K562 (cell line): Measurements from ENCODE around the gene ATRNL1. TPM values are rescaled to one million over a fixed set of nuclear protein-coding genes. Genes with fewer than 3 reads are reported as not detected.

ENCODE experiments used
- ATAC-seq: fragments of 200-7000 bp; cut with Tn5 transposase; 3 replicates; pipeline ENCODE4 v1.9.1; 2020; ENCODE audit warnings: moderate library complexity
- BruUV-seq: library from RNA; stranded (reverse); fragments of 400-500 nt; replicated peaks from 2 replicates; lab custom pipeline; 2021; lab: Mats Ljungman, UMichigan
- CTCF ChIA-PET: fragments of 300-600 bp; formaldehyde crosslinking; extraction: SDS; loops from one replicate; lab custom pipeline; 2021; ENCODE audit warnings: low intra/inter-chr PET ratio; lab: Yijun Ruan, JAX
- POLR2A ChIA-PET: fragments of 300-600, 350-650 bp; sonication (Branson Sonifier 250); formaldehyde crosslinking; extraction: SDS; loops from one replicate; lab custom pipeline; 2021; ENCODE audit warnings: antibody characterized with exemption, inconsistent platforms; lab: Yijun Ruan, JAX
- DNase-seq, 4 experiments: peaks; one replicate each; pipeline versions ENCODE4 v3.0.0 to v3.0.0-alpha.2; 2011 to 2018; ENCODE audit warnings: low spot score in 3 of 4, mixed read lengths in 3 of 4; ENCODE audit errors: extremely low read depth in 1 of 4
- FAIRE-seq: peaks from 2 replicates; lab custom pipeline; 2011; peaks lifted over from hg19 to GRCh38; lab: Jason Lieb, UNC
- H2AFZ ChIP-seq: 2 replicates; pipeline ENCODE4 v1.6.0; 2011; ENCODE audit warnings: low read depth, low read length, control low read depth, inconsistent platforms
- H3K27ac ChIP-seq: fragments of 200-600 bp; 3 replicates; pipeline ENCODE4 v1.8.0; 2011; ENCODE audit warnings: low read depth, mild to moderate bottlenecking, control low read depth, inconsistent platforms, low read length, moderate library complexity, mixed read lengths; ENCODE audit errors: extremely low read depth
- H3K27me3 ChIP-seq, 2 experiments: fragments of 300-600 bp in 1 of 2; 2 replicates in 1 of 2; 3 replicates in 1 of 2; pipeline versions ENCODE4 v1.6.0 to v1.8.0; 2011; ENCODE audit warnings: inconsistent platforms in 2 of 2, low read length in 2 of 2, mild to moderate bottlenecking in 1 of 2, mixed read lengths in 1 of 2, moderate library complexity in 1 of 2; ENCODE audit not compliant: control insufficient read depth in 2 of 2, insufficient read depth in 2 of 2
- H3K36me3 ChIP-seq: fragments of 300-600 bp; 3 replicates; pipeline ENCODE4 v1.8.0; 2011; ENCODE audit warnings: mild to moderate bottlenecking, low read length, inconsistent platforms; ENCODE audit not compliant: control insufficient read depth, insufficient read depth
- H3K4me1 ChIP-seq, 2 experiments: fragments of 200-600 bp in 1 of 2; replicated peaks in 1 of 2; 2 replicates in 1 of 2; 3 replicates in 1 of 2; pipeline versions ENCODE4 v1.5.1 to v1.8.0; 2011; ENCODE audit warnings: inconsistent platforms in 2 of 2, low read length in 2 of 2, mild to moderate bottlenecking in 1 of 2, mixed read lengths in 1 of 2, moderate library complexity in 1 of 2; ENCODE audit not compliant: control insufficient read depth in 2 of 2, insufficient read depth in 2 of 2
- H3K4me2 ChIP-seq: 2 replicates; pipeline ENCODE4 v1.6.1; 2011; ENCODE audit warnings: low read length, control low read depth, inconsistent platforms, mixed read lengths; ENCODE audit not compliant: insufficient read depth
- H3K4me3 ChIP-seq: fragments of 200-600 bp; sonication (generic), shearing (Covaris generic); 2 replicates; pipeline ENCODE4 v1.5.1; 2016; ENCODE audit warnings: control low read depth, inconsistent platforms
- H3K79me2 ChIP-seq: fragments of 200-600 bp; 3 replicates; pipeline ENCODE4 v1.8.0; 2011; ENCODE audit warnings: low read length, inconsistent platforms; ENCODE audit not compliant: control insufficient read depth, insufficient read depth
- H3K9ac ChIP-seq, 2 experiments: 2 replicates each; pipeline versions ENCODE4 v1.6.0 to v1.6.1; 2011; ENCODE audit warnings: low read depth in 2 of 2, low read length in 2 of 2, control low read depth in 1 of 2, inconsistent platforms in 1 of 2, mild to moderate bottlenecking in 1 of 2, mixed read lengths in 1 of 2; ENCODE audit not compliant: insufficient read depth in 1 of 2
- H3K9me1 ChIP-seq: one replicate; pipeline ENCODE4 v1.6.0; 2011; ENCODE audit warnings: inconsistent platforms, mild to moderate bottlenecking, low read length, moderate library complexity; ENCODE audit not compliant: control insufficient read depth, insufficient read depth
- H3K9me3 ChIP-seq: replicated peaks from 2 replicates; pipeline ENCODE4 v1.5.1; 2011; ENCODE audit warnings: low read depth, low read length, inconsistent platforms; ENCODE audit not compliant: control insufficient read depth, insufficient read depth
- H4K20me1 ChIP-seq: replicated peaks from 2 replicates; pipeline ENCODE4 v1.6.1; 2011; ENCODE audit warnings: low read length, inconsistent platforms, mixed read lengths; ENCODE audit not compliant: control insufficient read depth, insufficient read depth
- CEBPB ChIP-seq: fragments of 450-650 bp; IDR thresholded peaks from 2 replicates; pipeline ENCODE4 v1.6.1; 2016; ENCODE audit warnings: missing genetic modification characterization, missing compliant biosample characterization
- WGBS: fragments of 100-300 bp; shearing (Covaris generic); methylation state at CpG from one replicate; pipeline ENCODE4 v1.1.6; 2016; ENCODE audit warnings: low coverage, mixed read lengths; ENCODE audit not compliant: insufficient coverage; ENCODE audit errors: missing lambda C conversion rate; 5-methylcytosine and 5-hydroxymethylcytosine counted together
- in situ Hi-C: fragments of 300-500 bp; cut with MboI; formaldehyde crosslinking; loops from 4 replicates; pipeline ENCODE4 v1.15.0; 2018; ENCODE audit warnings: inconsistent platforms, mixed read lengths
- intact Hi-C: fragments of 100-400 bp; cut with micrococcal nuclease; formaldehyde crosslinking; loops from 2 replicates; pipeline ENCODE4 v1.14.2; 2022
- polyA plus RNA-seq, 8 experiments: library from polyadenylated mRNA; depleted of rRNA in 4 of 8; stranded (reverse) in 5 of 8; unstranded in 3 of 8; fragments of >200 nt; fragmentation: Nextera tagmentation in 2 of 8; fragmentation: Illumina TruSeq in 1 of 8; extraction: Ambion mirVana in 2 of 8; extraction: Trizol in 1 of 8; gene quantifications; 2 replicates each; pipeline versions ENCODE4 v1.2.1 to v1.2.3, GENCODE V29; 2011 to 2014; ENCODE audit warnings: inconsistent platforms in 1 of 8, missing spikeins in 1 of 8
- total RNA-seq, 7 experiments: library from RNA; depleted of rRNA in 6 of 7; stranded (reverse); fragments of >200 nt in 6 of 7; fragmentation: Illumina TruSeq in 2 of 7; extraction: Trizol in 2 of 7; gene quantifications; 2 replicates each; pipeline versions ENCODE4 v1.2.1 to v1.2.3, GENCODE V29; 2011 to 2021; ENCODE audit warnings: low replicate concordance in 1 of 7
- TF ChIP-seq, protein P1 (sequence below): fragments of 250-450 bp; sonication (Bioruptor Pico); IDR thresholded peaks from 2 replicates; pipeline ENCODE4 v1.5.0; 2021; ENCODE audit warnings: mild to moderate bottlenecking, borderline replicate concordance
- TF ChIP-seq, protein P2 (sequence below): fragments of 250-450 bp; sonication (Bioruptor Pico); IDR thresholded peaks from 2 replicates; pipeline ENCODE4 v1.5.0; 2021

Gene ATRNL1
- total and polyA plus RNA-seq, 9 of the 15 experiments (the other 6 are each of a cell fraction or from before 2014, with no cell fraction given): 0.18 TPM; not detected in 8

DNA sequence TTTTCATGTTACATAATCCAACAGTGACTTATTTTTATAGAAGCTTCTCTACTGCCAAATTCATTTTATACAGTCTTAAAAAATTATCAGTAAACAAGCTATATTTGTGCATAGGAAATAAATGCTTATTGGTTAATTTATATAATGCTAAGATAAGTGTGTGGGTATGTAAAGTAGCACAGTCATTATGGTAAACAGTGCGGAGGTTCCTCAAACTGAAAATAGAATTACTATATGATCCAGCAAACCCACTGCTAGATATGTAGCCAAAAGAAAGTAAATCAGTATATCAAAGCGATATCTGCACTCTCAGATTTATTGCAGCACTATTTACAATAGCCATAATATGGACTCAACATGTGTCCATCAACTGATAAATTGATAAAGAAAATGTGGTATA, 71.1 kb downstream of the ATRNL1 start (continued):
- TF ChIP-seq, protein P1, sequence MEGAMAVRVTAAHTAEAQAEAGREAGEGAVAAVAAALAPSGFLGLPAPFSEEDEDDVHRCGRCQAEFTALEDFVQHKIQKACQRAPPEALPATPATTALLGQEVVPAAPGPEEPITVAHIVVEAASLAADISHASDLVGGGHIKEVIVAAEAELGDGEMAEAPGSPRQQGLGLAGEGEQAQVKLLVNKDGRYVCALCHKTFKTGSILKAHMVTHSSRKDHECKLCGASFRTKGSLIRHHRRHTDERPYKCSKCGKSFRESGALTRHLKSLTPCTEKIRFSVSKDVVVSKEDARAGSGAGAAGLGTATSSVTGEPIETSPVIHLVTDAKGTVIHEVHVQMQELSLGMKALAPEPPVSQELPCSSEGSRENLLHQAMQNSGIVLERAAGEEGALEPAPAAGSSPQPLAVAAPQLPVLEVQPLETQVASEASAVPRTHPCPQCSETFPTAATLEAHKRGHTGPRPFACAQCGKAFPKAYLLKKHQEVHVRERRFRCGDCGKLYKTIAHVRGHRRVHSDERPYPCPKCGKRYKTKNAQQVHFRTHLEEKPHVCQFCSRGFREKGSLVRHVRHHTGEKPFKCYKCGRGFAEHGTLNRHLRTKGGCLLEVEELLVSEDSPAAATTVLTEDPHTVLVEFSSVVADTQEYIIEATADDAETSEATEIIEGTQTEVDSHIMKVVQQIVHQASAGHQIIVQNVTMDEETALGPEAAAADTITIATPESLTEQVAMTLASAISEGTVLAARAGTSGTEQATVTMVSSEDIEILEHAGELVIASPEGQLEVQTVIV (CRISPR knock-in tag): no peak
- TF ChIP-seq, all 486 proteins: peak for 0

DNA sequence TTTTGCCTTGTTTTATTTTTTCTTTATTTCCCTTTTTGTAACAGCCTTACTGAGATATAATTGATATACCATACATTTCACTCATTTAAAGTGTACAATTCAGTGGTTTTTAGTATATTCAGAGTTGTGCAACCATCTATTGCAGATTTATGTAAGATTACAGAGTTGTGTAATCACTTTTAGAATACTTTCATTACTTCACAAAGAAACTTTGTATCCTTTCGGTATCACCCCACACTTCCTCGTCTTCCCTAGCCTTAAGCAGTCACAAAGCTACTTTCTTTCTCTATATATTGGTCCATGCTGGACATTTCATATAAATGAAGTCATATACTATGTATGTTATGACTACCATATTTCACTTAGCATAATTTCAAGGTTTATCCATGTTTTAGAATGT, 74.6 kb downstream of the ATRNL1 start:
- Histone ChIP-seq H3K79me2 (no peaks in the 10 kb centered on the region), H3K36me3 (no peaks in the 10 kb centered on the region), H3K9ac (no peak overlapping the region), H3K9me3 (no peaks in the 10 kb centered on the region), H3K27me3 (no peaks in the 10 kb centered on the region), H4K20me1 (no peaks in the 10 kb centered on the region), H3K4me1 (no peaks in the 10 kb centered on the region), H3K9me1 (no peaks in the 10 kb centered on the region), H3K27ac (no peak overlapping the region), H2AFZ (no peak overlapping the region), H3K4me3 (no peak overlapping the region), H3K4me2 (no peak overlapping the region)
- TF ChIP-seq, protein P2, sequence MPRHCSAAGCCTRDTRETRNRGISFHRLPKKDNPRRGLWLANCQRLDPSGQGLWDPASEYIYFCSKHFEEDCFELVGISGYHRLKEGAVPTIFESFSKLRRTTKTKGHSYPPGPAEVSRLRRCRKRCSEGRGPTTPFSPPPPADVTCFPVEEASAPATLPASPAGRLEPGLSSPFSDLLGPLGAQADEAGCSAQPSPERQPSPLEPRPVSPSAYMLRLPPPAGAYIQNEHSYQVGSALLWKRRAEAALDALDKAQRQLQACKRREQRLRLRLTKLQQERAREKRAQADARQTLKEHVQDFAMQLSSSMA (CRISPR knock-in tag): no peak
- TF ChIP-seq CEBPB: 0 out of 2 replicates have a peak, but pooled peaks have one; percentile 17
- no TSS peak for BruUV-seq
- intact Hi-C loops: no loop called here
- POLR2A ChIA-PET: no interaction called here
- in situ Hi-C loops: no loop called here
- DNase-seq: no peak
- 0% methylated on average over 2 of the region's 2 CpGs for WGBS
- CTCF ChIA-PET: no interaction called here
- FAIRE-seq: no peak
- ATAC-seq: no peak
